SK-N-SH (cell line): ENCODE measurements around the gene MIGA1.

Experiments used
- CHD2 ChIP-seq: fragments of 150-350 bp; IDR thresholded peaks from 2 replicates; pipeline ENCODE4 v1.6.1; 2018; ENCODE audit warnings: low read length; ENCODE audit not compliant: partially characterized antibody
- CTCF ChIP-seq: fragments of 200-600 bp; sonication (generic); IDR thresholded peaks from 2 replicates; pipeline ENCODE4 v1.6.1; 2017; ENCODE audit warnings: antibody characterized with exemption, mild to moderate bottlenecking, moderate library complexity
- EZH2phosphoT487 ChIP-seq: fragments of 200-600 bp; sonication (generic); IDR thresholded peaks from 2 replicates; pipeline ENCODE4 v1.6.1; 2017; ENCODE audit warnings: low read depth, mixed run types, mild to moderate bottlenecking, antibody characterized with exemption, moderate library complexity, borderline replicate concordance
- FOXM1 ChIP-seq: IDR thresholded peaks from 2 replicates; pipeline ENCODE4 v1.4.0; 2012; ENCODE audit warnings: low read depth, mild to moderate bottlenecking
- JUND ChIP-seq: IDR thresholded peaks from 2 replicates; pipeline ENCODE4 v1.4.0; 2012
- PBX3 ChIP-seq: IDR thresholded peaks from 2 replicates; pipeline ENCODE4; 2012
- RCOR1 ChIP-seq: fragments of 150-350 bp; IDR thresholded peaks from 2 replicates; pipeline ENCODE4 v1.6.1; 2017; ENCODE audit warnings: antibody characterized with exemption, low read length
- REST ChIP-seq: IDR thresholded peaks from 2 replicates; pipeline ENCODE4 v1.6.1; 2012; ENCODE audit warnings: mild to moderate bottlenecking, low read depth, low read length, moderate library complexity
- YY1 ChIP-seq: IDR thresholded peaks from 2 replicates; pipeline ENCODE4 v1.4.0; 2012; ENCODE audit warnings: low read depth, mild to moderate bottlenecking

- TF ChIP-seq CTCF (no peak), EZH2phosphoT487 (no peak), YY1 (no peak; the same call in 1 of the 2 replicates), FOXM1 (no peak), JUND (no peak), PBX3 (no peak), REST (no peak), RCOR1 (no peak), CHD2 (peak; percentile 48)
Observed at GRCh38 chr1:77888081-77888780, 108.8 kb downstream of the MIGA1 start, which contains the start of gene NEXN.
